Heart left ventricle (tissue), 16 donors: ENCODE measurements around the gene RAB4A. TPM values are rescaled to one million over a fixed set of nuclear protein-coding genes. Genes with fewer than 3 reads are reported as not detected.
"Not testable (repeated sequence)": the region's sequence is repeated elsewhere in the genome, so short reads cannot be mapped to it uniquely, and the experiment has no call there.

ENCODE experiments used
- ATAC-seq, 4 donors: fragments of 200-7000 bp; cut with Tn5 transposase; one replicate each; pipeline ENCODE4 v1.9.1; 2020 to 2022; ENCODE audit warnings: moderate library complexity in 4 of 4, mild to moderate bottlenecking in 3 of 4, moderate number of reproducible peaks in 1 of 4
- DNase-seq, 5 donors: peaks; one replicate each; pipeline ENCODE4 v3.0.0-alpha.2; 2020
- H3K27ac ChIP-seq, 12 donors: fragments of 200-600 bp; sonication (generic) in 4 of 12; one replicate each; pipeline versions ENCODE4 v1.5.0 to v1.8.0; 2016 to 2022; ENCODE audit warnings: mild to moderate bottlenecking in 2 of 12
- H3K27me3 ChIP-seq, 9 donors: fragments of 200-600 bp; sonication (generic) in 2 of 9; one replicate each; pipeline versions ENCODE4 v1.5.1 to v1.8.0; 2016 to 2022; ENCODE audit warnings: mild to moderate bottlenecking in 3 of 9
- H3K36me3 ChIP-seq, 9 donors: fragments of 200-600 bp; sonication (generic) in 2 of 9; one replicate each; pipeline versions ENCODE4 v1.5.0 to v1.8.0; 2018 to 2022; ENCODE audit warnings: mild to moderate bottlenecking in 2 of 9
- H3K4me1 ChIP-seq, 12 donors: fragments of 200-600 bp; sonication (generic) in 4 of 12; one replicate each; pipeline versions ENCODE4 v1.5.0 to v1.8.0; 2016 to 2022; ENCODE audit warnings: mild to moderate bottlenecking in 3 of 12
- H3K4me3 ChIP-seq, 12 donors: fragments of 200-600 bp; sonication (generic) in 4 of 12; one replicate each; pipeline versions ENCODE4 v1.5.0 to v1.8.0; 2017 to 2022; ENCODE audit warnings: mild to moderate bottlenecking in 9 of 12, moderate library complexity in 4 of 12
- H3K9me3 ChIP-seq, 12 donors: fragments of 200-600 bp; sonication (generic) in 4 of 12; one replicate each; pipeline versions ENCODE4 v1.5.0 to v1.8.0; 2016 to 2022; ENCODE audit warnings: mild to moderate bottlenecking in 1 of 12
- CTCF ChIP-seq, 12 donors: fragments of 200-600 bp; sonication (generic) in 4 of 12; IDR thresholded peaks; one replicate each; pipeline versions ENCODE4 v1.5.0 to v1.8.0; 2018 to 2022; ENCODE audit warnings: antibody characterized with exemption in 12 of 12, mild to moderate bottlenecking in 5 of 12
- POLR2A ChIP-seq, 2 donors: fragments of 450-650 bp; IDR thresholded peaks; one replicate each; pipeline ENCODE4 v1.6.1; 2017; ENCODE audit warnings: antibody characterized with exemption in 2 of 2, mild to moderate bottlenecking in 2 of 2, moderate library complexity in 2 of 2
- WGBS, 4 donors: extraction: QIAGEN DNeasy Blood & Tissue Kit in 2 of 4; methylation state at CpG; one replicate each; pipeline versions ENCODE4 v1.1.5 to v1.1.7; 2013 to 2018; 5-methylcytosine and 5-hydroxymethylcytosine counted together
- intact Hi-C, 10 donors: fragments of 100-400 bp; cut with DNase I; formaldehyde crosslinking; loops; one replicate each; pipeline versions ENCODE4 v1.11.1 to v1.14.2; 2022
- polyA plus RNA-seq, 2 donors: library from polyadenylated mRNA; stranded (reverse); fragments of 200-250 nt; gene quantifications; one replicate each; pipeline ENCODE4 v1.2.3, GENCODE V29; 2013
- total RNA-seq, 9 donors: library from RNA; depleted of rRNA in 2 of 9; stranded (reverse); fragments of >200 nt in 2 of 9; fragmentation: NEBNext Ultra II Directional in 3 of 9; extraction: Animal tissue kit (Norgen Biotek cat#: 25700) in 3 of 9; gene quantifications; one replicate each; pipeline versions ENCODE4 v1.1.0 to v1.2.4, GENCODE V29; 2016 to 2023
- donor health status: ischemic (EF 13 %, LVEDD 7.1; RV severe dilation, severe dysfunction).
- donor health status: healthy with polysubstance abuse.
- donor health status: DM: no; HTN: yes; CAD: no.
- donor health status: DM: no; HTN: no; CAD: no.
- donor health status: ischemic (EF 25% LVEDD 6.9; RV normal size, moderate dysfunction).
- donor health status: ischemic (EF 25% LVEDD 5.7; RV mildly dilated, moderate dysfunction).
- donor health status: healthy.
- donor health status: DM: yes; HTN: yes; CAD: no.
- donor health status: ischemic (EF 35%, LVEDD 5.7; RV mildly dilated, moderate dysfunction).
- donor health status: nonischemic (EF 11% LVEDD 7.7; RV severe dilation, severe dysfunction).
- donor health status: DM: yes; HTN: yes; CAD: no.
- donor health status: PGD.
- donor health status: ischemic (EF 29% LVEDD 5.4; RV normal size, mild dysfunction).
- donor health status: nonischemic (EF 23%, LVEDD 6.1; RV moderate dilation, normal function).

RAB4A gene
- total and polyA plus RNA-seq, 11 donors = 27.6 to 159 (median 92.2) TPM

- DNase-seq (no peak), ATAC-seq (no peak)
- no peak for TF ChIP-seq CTCF (IDR thresholded peaks at IDR 0.05)
- TF ChIP-seq POLR2A (IDR thresholded peaks at IDR 0.05) = no peak
- 84 to 96% (median 94%) methylated on average over 2 of the region's 2 CpGs for WGBS, 4 donors
- Histone ChIP-seq H3K4me3 (peak overlapping the region in 1 of 12 donors; percentile 1), H3K4me1 (peaks cover 0 to 20% (median 0%) of the 10 kb centered on the region in 12 donors), H3K27me3 (no peaks in the 10 kb centered on the region), H3K9me3 (no peaks in the 10 kb centered on the region), H3K36me3 (peaks cover 0 to 72% (median 54%) of the 10 kb centered on the region in 9 donors), H3K27ac (peak overlapping the region in 1 of 12 donors; percentile 14)
- intact Hi-C loops = no loop called here
These were observed 54.5 kb downstream of the RAB4A start for GRCh38 chr1:229325401-229325800.

GRCh38 chr1:229325853-229326487 lies 55.1 kb downstream of the RAB4A start:
- ATAC-seq = no peak
- Histone ChIP-seq H3K36me3 (peaks cover 0 to 67% (median 54%) of the 10 kb centered on the region in 9 donors), H3K27ac (peak overlapping the region in 1 of 12 donors; percentile 14), H3K9me3 (no peaks in the 10 kb centered on the region), H3K4me3 (peak overlapping the region in 1 of 12 donors; percentile 1), H3K27me3 (no peaks in the 10 kb centered on the region), H3K4me1 (peaks cover 0 to 20% (median 0%) of the 10 kb centered on the region in 12 donors)
- no peak for TF ChIP-seq POLR2A (IDR thresholded peaks at IDR 0.05)
- intact Hi-C loops = no loop called here
- no peak for DNase-seq
- 76 to 84% (median 80%) methylated on average over 10 of the region's 10 CpGs for WGBS, 4 donors

GRCh38 chr1:229326601-229327000 lies 55.7 kb downstream of the RAB4A start:
- no peak overlapping the region for H3K4me3 ChIP-seq
- WGBS, 4 donors = 93 to 94% (median 94%) methylated on average over 12 of the region's 12 CpGs
- H3K9me3 ChIP-seq = no peaks in the 10 kb centered on the region
- intact Hi-C loops = no loop called here
- DNase-seq (no peak), ATAC-seq (no peak)
- H3K36me3 ChIP-seq = peaks cover 0 to 66% (median 48%) of the 10 kb centered on the region in 9 donors
- TF ChIP-seq CTCF (IDR thresholded peaks at IDR 0.05) = no peak
- TF ChIP-seq POLR2A (IDR thresholded peaks at IDR 0.05) = no peak
- H3K4me1 ChIP-seq = peaks cover 0 to 20% (median 0%) of the 10 kb centered on the region in 12 donors
- H3K27ac ChIP-seq = no peak overlapping the region
- no peaks in the 10 kb centered on the region for H3K27me3 ChIP-seq

- H3K9me3 ChIP-seq, intact Hi-C loops, H3K27ac ChIP-seq, H3K4me3 ChIP-seq, H3K27me3 ChIP-seq, ATAC-seq, DNase-seq: not testable (repeated sequence)
- Histone ChIP-seq H3K4me1 (peaks cover 0 to 20% (median 0%) of the 10 kb centered on the region in 12 donors), H3K36me3 (peaks cover 0 to 57% (median 40%) of the 10 kb centered on the region in 9 donors)
- 94 to 97% (median 96%) methylated on average over 6 of the region's 6 CpGs for WGBS, 4 donors
These were observed 56.9 kb downstream of the RAB4A start for GRCh38 chr1:229327765-229328164.

- no peak for DNase-seq
- H3K4me1 ChIP-seq = peaks cover 0 to 20% (median 0%) of the 10 kb centered on the region in 12 donors
- no peaks in the 10 kb centered on the region for H3K27me3 ChIP-seq
- no peak overlapping the region for H3K4me3 ChIP-seq
- intact Hi-C loops = no loop called here
- WGBS, 4 donors = 76 to 86% (median 80%) methylated on average over 7 of the region's 7 CpGs
- peaks cover 0 to 5% (median 0%) of the 10 kb centered on the region in 12 donors for H3K9me3 ChIP-seq
- TF ChIP-seq CTCF (IDR thresholded peaks at IDR 0.05) (no peak), POLR2A (IDR thresholded peaks at IDR 0.05) (no peak)
- H3K36me3 ChIP-seq = peaks cover 0 to 47% (median 30%) of the 10 kb centered on the region in 9 donors
- H3K27ac ChIP-seq = no peak overlapping the region
- no peak for ATAC-seq
These were observed 57.9 kb downstream of the RAB4A start for GRCh38 chr1:229328598-229329362.
